Measurements from ENCODE around the gene SYT9.
A peak's percentile ranks its signal among the peaks of the same experiment; 100 is the strongest.

The SYT9 gene

GRCh38 chr11:7348432-7349304 lies 97.0 kb downstream of the SYT9 start:
- DNase-seq = no peak

DNA sequence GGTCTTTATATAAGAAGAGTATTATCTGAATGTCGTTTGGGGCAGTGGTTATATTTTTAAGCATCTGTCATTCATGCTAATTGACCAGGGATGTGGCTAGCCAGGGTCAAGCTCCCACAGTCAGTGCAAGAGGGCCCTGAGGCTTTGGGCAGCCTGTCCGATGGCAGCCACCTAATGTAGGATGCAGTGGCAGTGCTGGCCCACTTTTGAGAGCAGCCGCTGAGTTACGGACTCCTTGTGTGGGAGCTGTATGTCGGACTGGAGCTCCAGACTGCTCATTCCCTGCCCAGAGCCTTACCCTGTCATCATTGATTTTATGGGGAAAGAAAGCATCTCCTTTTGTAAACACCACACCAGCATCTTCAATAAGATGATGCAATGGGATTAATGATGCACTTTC lies 99.5 kb downstream of the SYT9 start:
- DNase-seq = no peak

GRCh38 chr11:7353100-7353499 lies 101.4 kb downstream of the SYT9 start:
- peak; percentile 34 for DNase-seq

- DNase-seq = no peak
Observed at GRCh38 chr11:7364660-7365059, 113.0 kb downstream of the SYT9 start.

- no peak for DNase-seq
Observed at GRCh38 chr11:7367803-7368202, 116.1 kb downstream of the SYT9 start.

DNA sequence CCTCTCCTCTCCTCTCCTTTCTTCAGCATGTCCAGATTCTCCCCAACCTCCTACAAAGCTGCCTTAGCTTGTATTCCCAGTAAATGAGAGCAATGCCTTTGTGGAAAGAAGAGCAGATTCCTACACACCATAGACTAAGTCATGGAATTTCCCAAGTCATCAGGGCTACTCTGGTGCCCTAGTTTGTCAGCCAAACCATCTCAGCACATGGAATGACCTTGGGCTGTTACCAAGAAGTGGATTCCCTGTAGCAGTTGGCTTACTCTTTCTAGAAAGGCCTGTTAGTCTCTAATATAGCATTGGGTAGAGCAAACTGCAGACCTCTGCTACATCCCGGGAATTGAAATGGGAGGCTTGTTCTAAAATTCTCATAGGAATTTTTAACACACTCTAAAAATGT lies 124.7 kb downstream of the SYT9 start:
- DNase-seq = no peak

GRCh38 chr11:7381937-7382336 lies 130.2 kb downstream of the SYT9 start:
- DNase-seq = no peak

GRCh38 chr11:7383406-7383805 lies 131.7 kb downstream of the SYT9 start:
- no peak for DNase-seq

GRCh38 chr11:7384691-7385090 lies 133.0 kb downstream of the SYT9 start:
- no peak for DNase-seq

DNA sequence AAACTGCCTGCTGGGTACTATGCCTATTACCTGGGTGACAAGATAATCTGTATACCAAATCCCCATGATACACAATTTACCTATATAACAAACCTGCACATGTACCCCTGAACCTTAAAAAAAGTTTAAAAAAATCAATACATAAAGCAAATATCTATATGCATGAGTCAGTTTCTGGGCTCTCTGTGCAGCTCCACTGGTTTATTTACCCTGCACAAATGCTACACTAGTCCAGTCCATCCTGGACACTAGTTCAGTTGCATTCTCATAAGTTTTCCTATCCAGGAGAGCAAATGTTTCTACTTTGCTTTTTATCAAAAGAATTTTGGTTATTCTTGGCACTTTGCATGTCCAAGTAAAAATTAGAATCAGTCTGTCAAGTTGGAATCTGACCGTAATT lies 133.8 kb downstream of the SYT9 start:
- no peak for DNase-seq

DNA sequence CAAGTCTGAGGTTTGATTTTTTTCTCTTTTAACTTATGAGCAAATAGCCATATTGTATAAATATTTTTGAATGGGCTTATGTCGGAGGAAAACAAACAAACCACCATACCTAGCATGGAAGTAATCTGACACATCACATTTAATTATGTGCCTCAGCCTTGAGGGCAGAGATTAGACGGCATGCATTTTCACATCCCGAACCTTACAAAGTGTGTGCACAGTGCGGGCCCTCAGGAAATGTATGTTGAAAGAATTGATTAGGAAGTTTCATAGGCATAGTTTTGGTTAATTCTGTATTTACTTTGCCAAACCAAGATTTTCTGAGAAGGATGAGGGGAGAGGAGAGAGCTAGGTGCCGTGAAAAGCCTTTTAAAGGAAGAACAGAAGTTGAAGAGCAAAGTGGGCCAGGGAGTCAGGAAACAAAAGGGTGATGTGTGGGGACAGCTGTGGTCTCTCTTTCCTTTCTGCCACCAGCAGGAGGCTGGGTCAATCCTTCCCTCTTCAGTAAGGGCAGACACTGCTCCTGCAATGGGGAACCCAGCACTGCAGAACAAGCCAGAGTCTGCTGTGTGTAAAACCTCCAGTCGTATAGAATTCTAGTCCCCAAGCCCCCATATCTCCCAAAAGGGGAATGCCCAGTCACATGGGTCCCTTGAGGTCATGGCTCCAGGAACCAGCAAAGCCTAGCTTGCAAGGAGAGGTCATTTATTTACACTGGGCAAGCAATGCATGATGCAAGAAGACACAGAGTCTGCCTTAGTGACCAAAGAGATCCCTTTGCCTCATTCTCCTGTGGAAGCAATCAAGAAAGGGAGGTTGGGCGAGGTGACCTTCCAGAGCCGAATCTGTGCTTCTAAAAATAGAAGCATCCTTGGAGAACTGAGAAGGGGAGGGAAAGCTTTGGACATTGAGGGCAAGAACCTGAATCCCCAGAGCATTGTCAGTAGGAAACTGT lies 162.5 kb downstream of the SYT9 start:
- no peak for DNase-seq

- no peak for DNase-seq
Observed at GRCh38 chr11:7414973-7415817, 163.5 kb downstream of the SYT9 start.

DNA sequence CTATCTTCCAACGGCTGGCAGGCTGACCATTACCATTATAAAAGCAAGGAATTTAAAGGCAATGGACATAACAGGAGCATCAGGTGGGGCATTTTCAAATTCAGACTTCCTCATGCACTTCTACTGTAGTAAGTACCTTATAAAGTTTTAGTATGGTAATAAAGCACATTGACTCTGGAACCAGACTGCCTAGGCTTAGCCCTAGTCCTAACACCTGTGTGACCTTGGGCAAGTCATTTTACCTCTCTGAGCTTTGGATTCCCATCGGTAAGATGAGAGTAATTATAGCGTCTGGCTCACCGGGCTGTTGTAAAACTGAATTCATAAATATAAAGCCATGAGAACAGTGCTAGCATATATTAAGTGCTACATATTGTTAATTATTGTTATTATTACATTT lies 164.4 kb downstream of the SYT9 start:
- no peak for DNase-seq

GRCh38 chr11:7417328-7417727 lies 165.6 kb downstream of the SYT9 start:
- no peak for DNase-seq

GRCh38 chr11:7418061-7418460 lies 166.4 kb downstream of the SYT9 start:
- no peak for DNase-seq

DNA sequence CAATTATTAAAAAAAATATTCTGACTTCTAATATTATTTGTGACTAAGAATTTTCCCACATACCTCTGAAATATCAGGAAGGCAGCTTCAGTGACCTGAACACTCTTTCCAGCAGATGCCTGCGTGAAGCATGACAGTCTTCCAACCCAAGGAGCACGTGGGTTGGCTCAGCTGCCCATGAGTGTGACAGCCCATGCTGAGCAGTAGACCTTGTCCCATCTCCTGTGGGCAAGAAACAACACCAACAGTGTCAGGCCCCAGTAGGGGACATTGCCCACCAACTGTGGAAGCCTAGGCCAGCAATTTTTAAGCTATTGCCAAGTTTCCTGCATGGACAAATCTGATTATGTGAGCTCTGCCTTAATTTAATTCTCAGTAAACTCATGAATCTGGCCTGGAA lies 167.2 kb downstream of the SYT9 start:
- no peak for DNase-seq

DNA sequence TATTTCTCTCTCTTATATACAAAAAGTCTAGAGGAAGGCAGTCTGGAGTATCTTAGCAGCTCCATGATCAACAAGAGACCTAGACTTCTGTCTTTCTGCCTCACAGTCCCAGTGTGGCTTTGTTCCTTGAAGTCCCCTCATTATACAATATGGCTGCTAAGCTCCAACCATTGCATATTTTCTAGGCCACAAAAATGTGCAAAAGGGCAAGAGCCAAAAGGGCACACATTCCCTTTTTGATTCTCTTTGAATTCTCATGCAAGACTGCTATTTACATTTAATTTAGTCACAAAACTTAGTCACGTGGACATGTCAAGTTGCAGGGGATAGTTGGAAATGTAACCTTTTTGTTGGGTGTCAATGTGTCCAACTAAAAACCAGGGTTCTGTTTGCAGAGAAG lies 169.4 kb downstream of the SYT9 start:
- no peak for DNase-seq

- no peak for DNase-seq
Observed at GRCh38 chr11:7422544-7423331, 171.0 kb downstream of the SYT9 start.

- no peak for DNase-seq
Observed at GRCh38 chr11:7423946-7424345, 172.2 kb downstream of the SYT9 start.

- no peak for DNase-seq
Observed at GRCh38 chr11:7427733-7428132, 176.0 kb downstream of the SYT9 start.

DNA sequence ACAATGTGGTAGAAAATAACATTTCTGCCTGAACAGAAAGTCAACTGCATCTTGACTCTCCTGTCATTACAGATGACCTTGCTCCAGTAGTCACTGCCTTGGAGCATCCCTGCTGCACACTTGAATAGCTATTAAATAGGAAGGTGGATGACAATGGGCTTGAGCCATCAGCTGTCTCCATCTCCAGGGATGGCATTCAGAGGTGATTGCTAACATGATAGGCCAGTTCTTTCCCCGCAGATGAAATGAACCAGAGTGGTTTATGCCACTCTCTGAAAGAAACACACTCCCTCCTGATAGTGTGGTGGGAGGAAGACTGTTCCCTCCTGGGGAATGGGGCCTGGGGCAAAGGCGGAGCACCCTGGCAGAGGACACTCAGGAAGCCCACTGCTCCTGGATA lies 176.5 kb downstream of the SYT9 start:
- DNase-seq = no peak

- no peak for DNase-seq
Observed at GRCh38 chr11:7430496-7430895, 178.8 kb downstream of the SYT9 start.
